Endothelial cell of umbilical vein (primary cell): Measurements from ENCODE around the gene PDK1. TPM values are rescaled to one million over a fixed set of nuclear protein-coding genes. Genes with fewer than 3 reads are reported as not detected.

Source experiments
- BruUV-seq: library from RNA; stranded (reverse); fragments of 400-500 nt; replicated peaks from 2 replicates; lab custom pipeline; 2021; lab: Mats Ljungman, UMichigan
- CTCF ChIA-PET: fragments of 300-600, 350-600 bp; sonication (Branson Sonifier 250); formaldehyde crosslinking; loops from one replicate; lab custom pipeline; 2021; ENCODE audit warnings: antibody characterized with exemption, inconsistent platforms; lab: Charles Lee
- POLR2A ChIA-PET: fragments of 300-600, 350-600 bp; sonication (Branson Sonifier 250); formaldehyde crosslinking; loops from one replicate; lab custom pipeline; 2021; ENCODE audit warnings: antibody characterized with exemption, inconsistent platforms; lab: Charles Lee
- DNase-seq: peaks from one replicate; pipeline ENCODE4 v3.0.0-alpha.2; 2011; ENCODE audit warnings: low read depth, low spot score
- FAIRE-seq: peaks from 2 replicates; lab custom pipeline; 2011; peaks lifted over from hg19 to GRCh38; lab: Jason Lieb, UNC
- H2AFZ ChIP-seq: 2 replicates; pipeline ENCODE4 v1.6.0; 2012; ENCODE audit warnings: low read depth, low read length, control low read depth, inconsistent platforms
- H3K27ac ChIP-seq: 2 replicates; pipeline ENCODE4 v1.5.1; 2011; ENCODE audit warnings: low read depth, mild to moderate bottlenecking, control low read depth, low read length, moderate library complexity; ENCODE audit not compliant: insufficient read depth
- H3K27me3 ChIP-seq, 2 experiments: 2 replicates each; pipeline versions ENCODE4 v1.6.0 to v1.6.1; 2011; ENCODE audit warnings: low read length in 2 of 2, mixed read lengths in 1 of 2; ENCODE audit not compliant: control insufficient read depth in 2 of 2, insufficient read depth in 2 of 2
- H3K36me3 ChIP-seq, 2 experiments: 2 replicates in 1 of 2; 3 replicates in 1 of 2; pipeline ENCODE4 v1.5.1; 2011; ENCODE audit warnings: low read length in 2 of 2, mild to moderate bottlenecking in 1 of 2, moderate library complexity in 1 of 2; ENCODE audit not compliant: control insufficient read depth in 2 of 2, insufficient read depth in 2 of 2; ENCODE audit errors: extremely low read depth in 1 of 2
- H3K4me1 ChIP-seq: 3 replicates; pipeline ENCODE4 v1.5.1; 2011; ENCODE audit warnings: mild to moderate bottlenecking, low read length; ENCODE audit not compliant: control insufficient read depth, insufficient read depth; ENCODE audit errors: extremely low read depth
- H3K4me2 ChIP-seq: 2 replicates; pipeline ENCODE4 v1.6.1; 2011; ENCODE audit warnings: low read length, control low read depth, mixed read lengths; ENCODE audit not compliant: insufficient read depth
- H3K4me3 ChIP-seq, 3 experiments: fragments of 200-600 bp in 1 of 3; sonication (generic), shearing (Covaris generic) in 1 of 3; replicated peaks in 1 of 3; 2 replicates each; pipeline ENCODE4 v1.5.1; 2011 to 2016; ENCODE audit warnings: control low read depth in 3 of 3, low read length in 3 of 3, mild to moderate bottlenecking in 2 of 3, inconsistent platforms in 1 of 3, low read depth in 1 of 3, moderate library complexity in 1 of 3; ENCODE audit not compliant: insufficient read depth in 1 of 3
- H3K79me2 ChIP-seq: 2 replicates; pipeline ENCODE4 v1.6.0; 2012; ENCODE audit warnings: low read length, inconsistent platforms; ENCODE audit not compliant: control insufficient read depth, insufficient read depth
- H3K9ac ChIP-seq: replicated peaks from 2 replicates; pipeline ENCODE3; 2011; ENCODE audit warnings: low read length, control low read depth; ENCODE audit not compliant: insufficient read depth; ENCODE audit errors: extremely low read depth
- H3K9me1 ChIP-seq: replicated peaks from 3 replicates; pipeline ENCODE4 v1.6.0; 2011; ENCODE audit warnings: mild to moderate bottlenecking, low read length; ENCODE audit not compliant: control insufficient read depth, insufficient read depth; ENCODE audit errors: extremely low read depth
- H3K9me3 ChIP-seq: replicated peaks from 2 replicates; pipeline ENCODE4 v1.5.1; 2012; ENCODE audit warnings: low read length, inconsistent platforms; ENCODE audit not compliant: control insufficient read depth, insufficient read depth
- H4K20me1 ChIP-seq: replicated peaks from 2 replicates; pipeline ENCODE3; 2011; ENCODE audit warnings: mild to moderate bottlenecking, low read length; ENCODE audit not compliant: control insufficient read depth, insufficient read depth; ENCODE audit errors: extremely low read depth
- FOS ChIP-seq: IDR thresholded peaks from 2 replicates; pipeline ENCODE4 v1.6.1; 2011; ENCODE audit warnings: mild to moderate bottlenecking, low read length, moderate library complexity, borderline replicate concordance; ENCODE audit not compliant: insufficient read depth
- JUN ChIP-seq: IDR thresholded peaks from 2 replicates; pipeline ENCODE4 v1.6.1; 2011; ENCODE audit warnings: borderline replicate concordance, low read depth; ENCODE audit not compliant: insufficient read length, insufficient read depth
- MYC ChIP-seq: IDR thresholded peaks from one replicate; pipeline ENCODE4 v1.6.1; 2011; ENCODE audit warnings: mild to moderate bottlenecking, low read depth, low read length
- POLR2A ChIP-seq: IDR thresholded peaks from 2 replicates; pipeline ENCODE4 v1.6.1; 2012; ENCODE audit warnings: low read depth, mild to moderate bottlenecking, control low read depth, low read length
- dilution Hi-C: fragments of 300-500 bp; cut with MboI; formaldehyde crosslinking; loops from one replicate; pipeline ENCODE4 v1.15.0; 2019; ENCODE audit warnings: low sequenced_read_pairs; ENCODE audit not compliant: extremely low pct_ligation_motif_present
- intact Hi-C: fragments of 100-400 bp; cut with micrococcal nuclease; formaldehyde crosslinking; loops from one replicate; pipeline ENCODE4 v1.10.0; 2022
- polyA plus RNA-seq, 4 experiments: library from polyadenylated mRNA; depleted of rRNA in 3 of 4; stranded (reverse) in 3 of 4; unstranded in 1 of 4; fragments of >200 nt; gene quantifications; 2 replicates each; pipeline versions ENCODE4 v1.2.1 to v1.2.3, GENCODE V29; 2011 to 2012; ENCODE audit warnings: missing spikeins in 1 of 4
- total RNA-seq: library from RNA; stranded (reverse); gene quantifications from 2 replicates; pipeline ENCODE4 v1.2.3, GENCODE V29; 2021
- TF ChIP-seq, protein P1 (sequence below), 2 donors: IDR thresholded peaks; 1 replicate in 1 of 2; 2 replicates in 1 of 2; pipeline ENCODE4 v1.5.1; 2011; ENCODE audit warnings: low read length in 2 of 2, mild to moderate bottlenecking in 2 of 2, moderate library complexity in 2 of 2, control low read depth in 1 of 2, inconsistent platforms in 1 of 2, low read depth in 1 of 2; ENCODE audit not compliant: insufficient read depth in 1 of 2; ENCODE audit errors: extremely low read depth in 1 of 2

PDK1 gene
- total and polyA plus RNA-seq, 2 donors (not counting 3 experiments of a cell fraction or from before 2014, with no cell fraction given), result 3.7 to 16.9 TPM

DNA sequence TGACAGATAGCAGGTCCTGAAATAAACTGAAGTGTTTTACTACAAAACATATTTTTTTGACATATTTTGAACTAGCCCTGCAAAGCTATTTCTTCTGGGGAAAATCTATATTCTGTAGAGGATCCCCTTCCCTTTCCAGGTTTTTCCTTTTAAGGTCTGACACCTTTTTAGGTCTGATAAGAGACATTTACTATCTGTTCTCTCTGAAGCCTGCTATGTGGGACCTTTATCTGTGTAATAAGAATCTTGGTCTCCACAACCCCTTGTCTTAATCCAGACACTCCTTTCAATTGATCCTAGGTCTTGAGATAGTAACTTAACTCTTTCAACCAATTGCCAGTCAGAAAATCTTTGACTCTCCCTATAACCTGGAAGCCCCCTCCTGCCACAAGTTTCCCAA lies 5.5 kb upstream of the PDK1 start:
- no peaks in the 10 kb centered on the region for H3K9me1 ChIP-seq
- no peaks in the 10 kb centered on the region for H3K27me3 ChIP-seq
- intact Hi-C loops (no loop called here), dilution Hi-C loops (no loop called here)
- DNase-seq (no peak), FAIRE-seq (no peak)
- peaks cover 20% of the 10 kb centered on the region for H3K4me1 ChIP-seq
- H3K36me3 ChIP-seq, result no peaks in the 10 kb centered on the region
- H3K79me2 ChIP-seq, result no peaks in the 10 kb centered on the region
- POLR2A ChIA-PET, result no interaction called here
- no peaks in the 10 kb centered on the region for H4K20me1 ChIP-seq
- no peak overlapping the region for H3K4me2 ChIP-seq
- H3K4me3 ChIP-seq, result no peak overlapping the region
- CTCF ChIA-PET, result no interaction called here
- no peaks in the 10 kb centered on the region for H3K9me3 ChIP-seq
- no TSS peak for BruUV-seq
- no peak overlapping the region for H3K27ac ChIP-seq
- no peak overlapping the region for H3K9ac ChIP-seq
- no peak overlapping the region for H2AFZ ChIP-seq
- TF ChIP-seq JUN, result no peak
- TF ChIP-seq MYC, result no peak
- TF ChIP-seq, protein P1, sequence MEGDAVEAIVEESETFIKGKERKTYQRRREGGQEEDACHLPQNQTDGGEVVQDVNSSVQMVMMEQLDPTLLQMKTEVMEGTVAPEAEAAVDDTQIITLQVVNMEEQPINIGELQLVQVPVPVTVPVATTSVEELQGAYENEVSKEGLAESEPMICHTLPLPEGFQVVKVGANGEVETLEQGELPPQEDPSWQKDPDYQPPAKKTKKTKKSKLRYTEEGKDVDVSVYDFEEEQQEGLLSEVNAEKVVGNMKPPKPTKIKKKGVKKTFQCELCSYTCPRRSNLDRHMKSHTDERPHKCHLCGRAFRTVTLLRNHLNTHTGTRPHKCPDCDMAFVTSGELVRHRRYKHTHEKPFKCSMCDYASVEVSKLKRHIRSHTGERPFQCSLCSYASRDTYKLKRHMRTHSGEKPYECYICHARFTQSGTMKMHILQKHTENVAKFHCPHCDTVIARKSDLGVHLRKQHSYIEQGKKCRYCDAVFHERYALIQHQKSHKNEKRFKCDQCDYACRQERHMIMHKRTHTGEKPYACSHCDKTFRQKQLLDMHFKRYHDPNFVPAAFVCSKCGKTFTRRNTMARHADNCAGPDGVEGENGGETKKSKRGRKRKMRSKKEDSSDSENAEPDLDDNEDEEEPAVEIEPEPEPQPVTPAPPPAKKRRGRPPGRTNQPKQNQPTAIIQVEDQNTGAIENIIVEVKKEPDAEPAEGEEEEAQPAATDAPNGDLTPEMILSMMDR (IDR thresholded peaks at IDR 0.05; ENCODE audit: extremely low read depth in 1 of 2, insufficient read depth in 1 of 2, low read depth in 1 of 2, low read length in 2 of 2), result no peak
- TF ChIP-seq FOS, result no peak

- no peak overlapping the region for H2AFZ ChIP-seq
- no peaks in the 10 kb centered on the region for H3K9me3 ChIP-seq
- dilution Hi-C loops, result no loop called here
- no peak overlapping the region for H3K27ac ChIP-seq
- no peaks in the 10 kb centered on the region for H3K27me3 ChIP-seq
- TF ChIP-seq POLR2A (no peak), JUN (no peak), FOS (no peak)
- FAIRE-seq (no peak), DNase-seq (no peak)
- intact Hi-C loops, result no loop called here
- ChIA-PET CTCF (no interaction called here), POLR2A (no interaction called here)
- no peaks in the 10 kb centered on the region for H3K9me1 ChIP-seq
- no peak overlapping the region for H3K9ac ChIP-seq
- no peaks in the 10 kb centered on the region for H3K36me3 ChIP-seq
- BruUV-seq, result no TSS peak
- peaks cover 20% of the 10 kb centered on the region for H3K4me1 ChIP-seq
- no peaks in the 10 kb centered on the region for H4K20me1 ChIP-seq
- H3K4me2 ChIP-seq, result no peak overlapping the region
- H3K4me3 ChIP-seq, result no peak overlapping the region
- H3K79me2 ChIP-seq, result no peaks in the 10 kb centered on the region
Measured at GRCh38 chr2:172551271-172551670, 4.6 kb upstream of the PDK1 start.
